Measurements from ENCODE around the gene DUSP16.
"Not testable (repeated sequence)": the region's sequence is repeated elsewhere in the genome, so short reads cannot be mapped to it uniquely, and the experiment has no call there.

GRCh38 chr12:12502130-12502814, 60.4 kb downstream of the DUSP16 start:
- TF ChIP-seq, protein P1, sequence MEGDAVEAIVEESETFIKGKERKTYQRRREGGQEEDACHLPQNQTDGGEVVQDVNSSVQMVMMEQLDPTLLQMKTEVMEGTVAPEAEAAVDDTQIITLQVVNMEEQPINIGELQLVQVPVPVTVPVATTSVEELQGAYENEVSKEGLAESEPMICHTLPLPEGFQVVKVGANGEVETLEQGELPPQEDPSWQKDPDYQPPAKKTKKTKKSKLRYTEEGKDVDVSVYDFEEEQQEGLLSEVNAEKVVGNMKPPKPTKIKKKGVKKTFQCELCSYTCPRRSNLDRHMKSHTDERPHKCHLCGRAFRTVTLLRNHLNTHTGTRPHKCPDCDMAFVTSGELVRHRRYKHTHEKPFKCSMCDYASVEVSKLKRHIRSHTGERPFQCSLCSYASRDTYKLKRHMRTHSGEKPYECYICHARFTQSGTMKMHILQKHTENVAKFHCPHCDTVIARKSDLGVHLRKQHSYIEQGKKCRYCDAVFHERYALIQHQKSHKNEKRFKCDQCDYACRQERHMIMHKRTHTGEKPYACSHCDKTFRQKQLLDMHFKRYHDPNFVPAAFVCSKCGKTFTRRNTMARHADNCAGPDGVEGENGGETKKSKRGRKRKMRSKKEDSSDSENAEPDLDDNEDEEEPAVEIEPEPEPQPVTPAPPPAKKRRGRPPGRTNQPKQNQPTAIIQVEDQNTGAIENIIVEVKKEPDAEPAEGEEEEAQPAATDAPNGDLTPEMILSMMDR (IDR thresholded peaks at IDR 0.05; ENCODE audit: borderline replicate concordance, extremely low read depth, low read length, poor library complexity, severe bottlenecking): not testable (repeated sequence)
- TF ChIP-seq EZH2 (IDR thresholded peaks at IDR 0.05; ENCODE audit: borderline replicate concordance, low read depth, low read length, severe bottlenecking): not testable (repeated sequence)
